SIG-M5 treated with dmso at 0.1 percent for 504 hours (cell line): ENCODE results near the gene ADTRP.

ENCODE experiments used
- DNase-seq: peaks from one replicate; lab custom pipeline; 2025; ENCODE audit not compliant: unreplicated experiment; lab: John Stamatoyannopoulos, UW

The ADTRP gene

GRCh38 chr6:11665604-11666326 lies 112.8 kb downstream of the ADTRP start:
- no peak for DNase-seq
